SU-DHL-6 (cell line): Measurements from ENCODE around the gene OMP.

Experiments
- H2AFZ ChIP-seq: fragments of 200-600 bp; sonication (generic); 2 replicates; pipeline ENCODE4 v1.6.1; 2014; ENCODE audit warnings: low read depth, mild to moderate bottlenecking, moderate library complexity, mixed read lengths, antibody characterized with exemption, low read length; ENCODE audit not compliant: severe bottlenecking
- H3F3A ChIP-seq: fragments of 200-600 bp; shearing (Covaris generic); 2 replicates; pipeline ENCODE4 v1.6.0; 2016; ENCODE audit warnings: antibody characterized with exemption, mild to moderate bottlenecking; ENCODE audit not compliant: insufficient read depth
- H3K27ac ChIP-seq: fragments of 200-600 bp; sonication (generic); 2 replicates; pipeline ENCODE4 v1.5.1; 2016; ENCODE audit warnings: low read depth, mild to moderate bottlenecking, low read length, moderate library complexity, mixed read lengths
- H3K27me3 ChIP-seq: fragments of 200-600 bp; sonication (generic), shearing (Covaris generic); 2 replicates; pipeline ENCODE4 v1.6.0; 2014; ENCODE audit warnings: mild to moderate bottlenecking, low read length
- H3K36me3 ChIP-seq: fragments of 200-600 bp; sonication (generic); 2 replicates; pipeline ENCODE4 v1.6.1; 2014; ENCODE audit warnings: mild to moderate bottlenecking, low read length, mixed read lengths
- H3K4me2 ChIP-seq: fragments of 300-600, 200-600 bp; shearing (Covaris generic), sonication (generic); 2 replicates; pipeline ENCODE4 v1.6.0; 2014; ENCODE audit warnings: low read length, low read depth, mild to moderate bottlenecking; ENCODE audit not compliant: poor library complexity, severe bottlenecking
- H3K4me3 ChIP-seq: fragments of 200-600 bp; sonication (generic); 2 replicates; pipeline ENCODE4 v1.5.1; 2014; ENCODE audit warnings: antibody characterized with exemption, low read length, mild to moderate bottlenecking, mixed read lengths; ENCODE audit not compliant: insufficient read depth, poor library complexity, severe bottlenecking
- H3K79me2 ChIP-seq: fragments of 200-600 bp; sonication (generic); 2 replicates; pipeline ENCODE4 v1.6.1; 2014; ENCODE audit warnings: mild to moderate bottlenecking, low read length, moderate library complexity; ENCODE audit not compliant: insufficient read depth
- H3K9ac ChIP-seq: fragments of 200-600 bp; sonication (generic); 2 replicates; pipeline ENCODE4 v1.7.0; 2014; ENCODE audit warnings: mild to moderate bottlenecking, low read length
- H3K9me2 ChIP-seq: fragments of 200-600 bp; sonication (generic); replicated peaks from 2 replicates; pipeline ENCODE4 v1.6.1; 2014; ENCODE audit warnings: low read length; ENCODE audit not compliant: insufficient read depth
- H3K9me3 ChIP-seq: fragments of 200-600 bp; sonication (generic); 2 replicates; pipeline ENCODE4 v1.6.1; 2014; ENCODE audit warnings: low read length, mixed read lengths; ENCODE audit not compliant: insufficient read depth
- H4K20me1 ChIP-seq: fragments of 200-600 bp; sonication (generic); 2 replicates; pipeline ENCODE4 v1.6.1; 2014; ENCODE audit warnings: low read depth, mild to moderate bottlenecking, antibody characterized with exemption, low read length, moderate library complexity, mixed read lengths
- EZH2phosphoT487 ChIP-seq: fragments of 200-600 bp; sonication (generic), shearing (Covaris generic); conservative IDR thresholded peaks from 2 replicates; pipeline ENCODE4 v1.6.1; 2018; ENCODE audit warnings: mild to moderate bottlenecking, antibody characterized with exemption, low read length, moderate library complexity, mixed read lengths
- TF ChIP-seq, protein P1 (sequence below): fragments of 200-600 bp; sonication (generic); IDR thresholded peaks from one replicate; pipeline ENCODE4 v1.5.1; 2017; ENCODE audit warnings: antibody characterized with exemption, mild to moderate bottlenecking, low read length, moderate library complexity; ENCODE audit not compliant: insufficient read depth, poor library complexity, severe bottlenecking

OMP gene

DNA sequence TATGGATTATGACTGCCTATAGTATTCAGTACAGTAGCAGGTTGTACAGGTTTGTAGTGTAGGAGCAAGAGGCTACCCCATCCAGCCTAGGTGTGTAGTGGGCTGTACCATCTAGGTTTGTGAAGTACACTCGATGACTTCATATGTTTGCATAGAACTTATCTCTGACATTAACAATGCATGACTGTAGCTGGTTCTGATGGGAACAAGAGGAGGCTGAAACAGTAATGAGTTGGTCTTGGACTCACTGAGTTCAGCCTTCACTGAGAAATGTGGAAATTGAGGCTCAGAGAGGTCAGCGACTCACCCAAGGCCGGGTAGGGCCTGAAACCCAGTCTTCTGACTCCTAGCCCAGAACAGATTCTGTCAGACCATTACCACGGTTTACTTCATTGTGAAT, 38.4 kb downstream of the OMP start:
- H3K27me3 ChIP-seq: no peaks in the 10 kb centered on the region
- H3K9me2 ChIP-seq: no peaks in the 10 kb centered on the region
- TF ChIP-seq EZH2phosphoT487: no peak
- TF ChIP-seq, protein P1, sequence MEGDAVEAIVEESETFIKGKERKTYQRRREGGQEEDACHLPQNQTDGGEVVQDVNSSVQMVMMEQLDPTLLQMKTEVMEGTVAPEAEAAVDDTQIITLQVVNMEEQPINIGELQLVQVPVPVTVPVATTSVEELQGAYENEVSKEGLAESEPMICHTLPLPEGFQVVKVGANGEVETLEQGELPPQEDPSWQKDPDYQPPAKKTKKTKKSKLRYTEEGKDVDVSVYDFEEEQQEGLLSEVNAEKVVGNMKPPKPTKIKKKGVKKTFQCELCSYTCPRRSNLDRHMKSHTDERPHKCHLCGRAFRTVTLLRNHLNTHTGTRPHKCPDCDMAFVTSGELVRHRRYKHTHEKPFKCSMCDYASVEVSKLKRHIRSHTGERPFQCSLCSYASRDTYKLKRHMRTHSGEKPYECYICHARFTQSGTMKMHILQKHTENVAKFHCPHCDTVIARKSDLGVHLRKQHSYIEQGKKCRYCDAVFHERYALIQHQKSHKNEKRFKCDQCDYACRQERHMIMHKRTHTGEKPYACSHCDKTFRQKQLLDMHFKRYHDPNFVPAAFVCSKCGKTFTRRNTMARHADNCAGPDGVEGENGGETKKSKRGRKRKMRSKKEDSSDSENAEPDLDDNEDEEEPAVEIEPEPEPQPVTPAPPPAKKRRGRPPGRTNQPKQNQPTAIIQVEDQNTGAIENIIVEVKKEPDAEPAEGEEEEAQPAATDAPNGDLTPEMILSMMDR: no peak
- no peak overlapping the region for H3K27ac ChIP-seq
- H3F3A ChIP-seq: no peaks in the 10 kb centered on the region
- no peaks in the 10 kb centered on the region for H3K9me3 ChIP-seq
- no peak overlapping the region for H2AFZ ChIP-seq
- H3K79me2 ChIP-seq: no peaks in the 10 kb centered on the region
- H3K4me3 ChIP-seq: no peak overlapping the region
- H3K4me2 ChIP-seq: no peak overlapping the region
- no peaks in the 10 kb centered on the region for H3K36me3 ChIP-seq
- no peak overlapping the region for H3K9ac ChIP-seq
- H4K20me1 ChIP-seq: no peaks in the 10 kb centered on the region

DNA sequence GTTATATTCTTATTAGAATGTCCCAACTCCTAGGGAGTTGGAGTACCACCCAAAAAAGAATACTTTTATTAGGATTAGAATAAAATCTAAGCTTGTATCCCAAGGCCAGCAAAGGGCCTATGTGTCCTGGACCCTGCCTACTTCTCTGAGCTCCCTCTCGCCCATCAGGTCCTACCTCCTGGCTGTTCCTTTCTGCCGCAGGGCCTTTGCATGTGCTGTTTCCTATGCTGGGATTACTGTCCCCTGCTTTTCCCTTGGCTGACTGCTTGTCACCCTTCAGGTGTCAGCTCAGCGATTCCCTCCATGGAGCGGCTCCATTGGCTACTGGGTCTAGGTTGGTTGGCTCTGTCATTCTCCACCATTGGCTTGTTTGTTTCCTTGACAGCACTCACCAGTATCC, 38.8 kb downstream of the OMP start:
- TF ChIP-seq, protein P1: no peak
- no peak for TF ChIP-seq EZH2phosphoT487
- Histone ChIP-seq H3F3A (no peaks in the 10 kb centered on the region), H3K79me2 (no peaks in the 10 kb centered on the region), H3K36me3 (no peaks in the 10 kb centered on the region), H3K9me3 (no peaks in the 10 kb centered on the region), H3K9me2 (no peaks in the 10 kb centered on the region), H3K4me3 (no peak overlapping the region), H4K20me1 (no peaks in the 10 kb centered on the region), H2AFZ (no peak overlapping the region), H3K4me2 (no peak overlapping the region), H3K27me3 (no peaks in the 10 kb centered on the region), H3K27ac (no peak overlapping the region), H3K9ac (no peak overlapping the region)

DNA sequence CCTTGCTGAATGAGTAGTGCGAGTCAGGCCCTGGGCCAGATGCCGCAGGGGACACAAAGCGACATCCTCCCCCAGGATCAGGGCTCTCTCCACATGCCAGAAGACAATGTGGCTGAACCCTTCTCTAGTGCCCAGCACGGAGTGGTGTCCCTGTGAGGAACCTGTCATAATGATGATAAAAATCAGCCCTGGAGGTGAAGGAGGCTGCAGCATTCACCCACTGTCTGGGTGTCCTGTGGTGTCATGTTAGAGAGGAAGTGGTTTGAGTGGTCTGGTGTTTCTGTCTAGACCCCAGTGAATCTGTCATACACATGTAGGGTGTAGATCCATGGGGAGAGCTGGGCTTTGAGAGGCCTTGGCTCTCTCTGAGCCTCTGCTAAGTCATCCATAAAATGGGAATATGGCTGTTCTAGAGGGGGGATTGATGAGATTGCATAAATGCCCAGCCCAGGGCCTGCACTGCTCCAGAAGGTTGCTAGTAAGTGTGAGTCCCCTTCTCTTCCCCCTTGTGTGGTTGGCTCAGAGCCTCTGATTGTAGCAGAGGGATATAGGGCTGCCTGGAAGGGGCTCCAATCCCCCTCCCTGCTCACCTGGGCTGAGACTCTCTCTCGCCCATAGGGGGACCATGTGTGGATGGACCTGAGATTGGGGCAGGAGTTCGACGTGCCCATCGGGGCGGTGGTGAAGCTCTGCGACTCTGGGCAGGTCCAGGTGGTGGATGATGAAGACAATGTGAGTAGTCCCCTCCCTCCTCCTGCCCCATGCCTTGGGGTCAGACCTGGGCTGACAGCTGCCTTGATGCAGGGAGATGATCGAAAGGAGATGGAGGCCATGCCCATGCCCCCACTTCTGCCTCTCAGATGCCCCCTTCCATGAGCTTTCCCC, 39.7 kb downstream of the OMP start:
- TF ChIP-seq, protein P1: no peak
- TF ChIP-seq EZH2phosphoT487: no peak
- Histone ChIP-seq H3K4me2 (no peak overlapping the region), H3F3A (no peaks in the 10 kb centered on the region), H3K4me3 (no peak overlapping the region), H3K27me3 (no peaks in the 10 kb centered on the region), H3K9me3 (no peaks in the 10 kb centered on the region), H2AFZ (no peak overlapping the region), H4K20me1 (no peaks in the 10 kb centered on the region), H3K36me3 (no peaks in the 10 kb centered on the region), H3K9ac (no peak overlapping the region), H3K79me2 (no peaks in the 10 kb centered on the region), H3K9me2 (no peaks in the 10 kb centered on the region), H3K27ac (no peak overlapping the region)
